OCI-LY7 (cell line): ENCODE data around the gene MID1. TPM values are rescaled to one million over a fixed set of nuclear protein-coding genes. Genes with fewer than 3 reads are reported as not detected.

Source experiments
- BruUV-seq: library from RNA; stranded (reverse); fragments of 400-500 nt; replicated peaks from 2 replicates; lab custom pipeline; 2021; lab: Mats Ljungman, UMichigan
- CTCF ChIA-PET: fragments of 300-600 bp; sonication (Branson Sonifier 250); formaldehyde crosslinking; loops from one replicate; lab custom pipeline; 2022; ENCODE audit warnings: antibody characterized with exemption; ENCODE audit not compliant: unreplicated experiment; lab: Charles Lee
- POLR2A ChIA-PET: fragments of 300-600 bp; sonication (Branson Sonifier 250); formaldehyde crosslinking; loops from one replicate; lab custom pipeline; 2022; ENCODE audit warnings: antibody characterized with exemption; lab: Charles Lee
- DNase-seq: peaks from one replicate; pipeline ENCODE4 v3.0.0-alpha.2; 2015; ENCODE audit warnings: low spot score
- H2AFZ ChIP-seq: fragments of 200-600 bp; sonication (generic), shearing (Covaris generic); 2 replicates; pipeline ENCODE4 v1.6.1; 2014; ENCODE audit warnings: mild to moderate bottlenecking, antibody characterized with exemption, low read length, moderate library complexity
- H3K27ac ChIP-seq: fragments of 200-600 bp; sonication (generic); 2 replicates; pipeline ENCODE4 v1.5.1; 2014; ENCODE audit warnings: mixed run types, low read depth, mild to moderate bottlenecking, moderate library complexity, low read length, inconsistent platforms; ENCODE audit not compliant: poor library complexity, severe bottlenecking
- H3K36me3 ChIP-seq: fragments of 200-600 bp; sonication (generic); 2 replicates; pipeline ENCODE4 v1.6.1; 2014; ENCODE audit warnings: mild to moderate bottlenecking, antibody characterized with exemption, low read length, moderate library complexity, mixed read lengths; ENCODE audit not compliant: insufficient read depth
- H3K4me1 ChIP-seq: fragments of 200-600 bp; sonication (generic); 2 replicates; pipeline ENCODE4 v1.5.1; 2014; ENCODE audit warnings: mild to moderate bottlenecking, low read length; ENCODE audit not compliant: insufficient read depth, poor library complexity, severe bottlenecking
- H3K4me2 ChIP-seq: fragments of 200-600 bp; sonication (generic); 2 replicates; pipeline ENCODE4 v1.6.1; 2014; ENCODE audit warnings: mild to moderate bottlenecking, low read length
- H3K4me3 ChIP-seq: fragments of 200-600 bp; sonication (generic); 2 replicates; pipeline ENCODE4 v1.5.1; 2014; ENCODE audit warnings: mild to moderate bottlenecking, low read depth, low read length; ENCODE audit not compliant: poor library complexity, severe bottlenecking
- H3K79me2 ChIP-seq: fragments of 200-600 bp; sonication (generic); 2 replicates; pipeline ENCODE4 v1.6.1; 2016; ENCODE audit warnings: low read depth, mild to moderate bottlenecking, low read length, moderate library complexity, mixed read lengths; ENCODE audit not compliant: insufficient read depth
- H3K9me2 ChIP-seq: fragments of 200-600 bp; sonication (generic); 2 replicates; pipeline ENCODE4 v1.6.1; 2016; ENCODE audit warnings: mild to moderate bottlenecking, low read length, mixed read lengths; ENCODE audit not compliant: insufficient read depth
- H3K9me3 ChIP-seq: fragments of 200-600 bp; sonication (generic); 2 replicates; pipeline ENCODE4 v1.6.1; 2014; ENCODE audit warnings: mild to moderate bottlenecking, mixed run types, low read length, mixed read lengths
- H4K20me1 ChIP-seq: fragments of 200-600 bp; sonication (generic); 2 replicates; pipeline ENCODE4 v1.6.1; 2014; ENCODE audit warnings: mild to moderate bottlenecking, antibody characterized with exemption, low read length, moderate library complexity, mixed read lengths; ENCODE audit not compliant: insufficient read depth
- EZH2phosphoT487 ChIP-seq: fragments of 200-600 bp; sonication (generic); IDR thresholded peaks from 2 replicates; pipeline ENCODE4 v1.6.1; 2018; ENCODE audit warnings: low read depth, borderline replicate concordance, mild to moderate bottlenecking, mixed run types, antibody characterized with exemption, low read length, moderate library complexity, mixed read lengths
- intact Hi-C: fragments of 100-400 bp; cut with micrococcal nuclease; formaldehyde crosslinking; loops from one replicate; pipeline ENCODE4 v1.10.0; 2022; ENCODE audit not compliant: unreplicated experiment
- total RNA-seq, 2 experiments: library from RNA; depleted of rRNA in 1 of 2; stranded (reverse); fragments of >200 nt in 1 of 2; shearing (Covaris generic) in 1 of 2; gene quantifications; 2 replicates each; pipeline ENCODE4 v1.2.3, GENCODE V29; 2014 to 2022
- TF ChIP-seq, protein P1 (sequence below): fragments of 200-600 bp; sonication (generic); conservative IDR thresholded peaks from 2 replicates; pipeline ENCODE4 v1.5.1; 2014; ENCODE audit warnings: mild to moderate bottlenecking, antibody characterized with exemption, low read length, moderate library complexity, mixed read lengths

Gene MID1
- total RNA-seq, 2 experiments from 2014 or later: 0.76 to 1.0 TPM

DNA sequence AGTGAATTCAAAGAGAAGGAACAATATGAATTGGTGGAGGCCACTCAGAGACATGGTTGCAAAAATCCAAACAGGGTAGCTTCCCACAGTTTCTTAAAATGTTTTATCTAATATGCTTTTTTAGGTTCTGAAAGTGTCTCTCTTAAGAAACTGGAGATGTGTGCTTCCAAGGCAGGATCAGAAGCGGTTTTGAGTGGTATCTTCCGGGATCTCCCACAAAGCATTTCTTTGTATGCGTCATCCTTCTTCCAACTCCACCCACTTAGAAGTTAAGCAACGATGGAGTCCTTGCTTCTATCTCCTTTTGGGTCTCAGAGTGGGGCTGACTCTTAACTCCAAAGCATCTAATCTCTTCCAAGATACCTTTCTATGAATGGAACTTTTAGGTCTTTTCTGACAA lies 196.7 kb downstream of the MID1 start:
- no peak overlapping the region for H3K4me2 ChIP-seq
- no peak overlapping the region for H3K27ac ChIP-seq
- H3K36me3 ChIP-seq: no peaks in the 10 kb centered on the region
- intact Hi-C loops: no loop called here
- H3K9me3 ChIP-seq: no peaks in the 10 kb centered on the region
- POLR2A ChIA-PET: interaction anchor here (0.7 kb wide), 1 partner anchor 85 kb away, joined by 3 read pairs; no protein-coding TSS in a partner anchor
- H3K4me1 ChIP-seq: no peaks in the 10 kb centered on the region
- no TSS peak for BruUV-seq
- H3K4me3 ChIP-seq: no peak overlapping the region
- H4K20me1 ChIP-seq: no peaks in the 10 kb centered on the region
- no peak for DNase-seq
- no peaks in the 10 kb centered on the region for H3K79me2 ChIP-seq
- no peaks in the 10 kb centered on the region for H3K9me2 ChIP-seq
- CTCF ChIA-PET: no interaction called here
- TF ChIP-seq, protein P1, sequence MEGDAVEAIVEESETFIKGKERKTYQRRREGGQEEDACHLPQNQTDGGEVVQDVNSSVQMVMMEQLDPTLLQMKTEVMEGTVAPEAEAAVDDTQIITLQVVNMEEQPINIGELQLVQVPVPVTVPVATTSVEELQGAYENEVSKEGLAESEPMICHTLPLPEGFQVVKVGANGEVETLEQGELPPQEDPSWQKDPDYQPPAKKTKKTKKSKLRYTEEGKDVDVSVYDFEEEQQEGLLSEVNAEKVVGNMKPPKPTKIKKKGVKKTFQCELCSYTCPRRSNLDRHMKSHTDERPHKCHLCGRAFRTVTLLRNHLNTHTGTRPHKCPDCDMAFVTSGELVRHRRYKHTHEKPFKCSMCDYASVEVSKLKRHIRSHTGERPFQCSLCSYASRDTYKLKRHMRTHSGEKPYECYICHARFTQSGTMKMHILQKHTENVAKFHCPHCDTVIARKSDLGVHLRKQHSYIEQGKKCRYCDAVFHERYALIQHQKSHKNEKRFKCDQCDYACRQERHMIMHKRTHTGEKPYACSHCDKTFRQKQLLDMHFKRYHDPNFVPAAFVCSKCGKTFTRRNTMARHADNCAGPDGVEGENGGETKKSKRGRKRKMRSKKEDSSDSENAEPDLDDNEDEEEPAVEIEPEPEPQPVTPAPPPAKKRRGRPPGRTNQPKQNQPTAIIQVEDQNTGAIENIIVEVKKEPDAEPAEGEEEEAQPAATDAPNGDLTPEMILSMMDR: no peak
- no peak for TF ChIP-seq EZH2phosphoT487
- H2AFZ ChIP-seq: no peak overlapping the region

DNA sequence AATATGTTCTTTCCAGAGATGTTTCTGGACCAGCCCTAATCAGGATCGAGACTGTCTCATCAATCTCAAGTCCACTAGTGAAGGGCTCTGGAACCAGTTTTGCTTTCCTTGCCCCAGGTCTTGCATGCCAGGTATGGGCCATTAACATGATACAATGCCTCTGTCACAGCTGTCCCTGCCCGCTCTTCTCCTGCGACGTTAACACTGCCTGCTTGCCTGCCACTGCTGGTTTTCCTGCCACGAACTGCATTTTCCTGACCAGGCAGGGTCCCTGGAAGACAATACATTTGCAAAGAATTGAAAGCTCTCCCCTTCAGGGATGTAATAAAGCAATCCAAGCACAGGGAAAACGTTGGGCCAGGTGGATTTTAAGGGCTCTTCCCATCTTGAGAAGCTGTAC lies 200.3 kb downstream of the MID1 start:
- Histone ChIP-seq H3K4me1 (no peaks in the 10 kb centered on the region), H3K27ac (no peak overlapping the region), H3K4me3 (no peak overlapping the region), H3K36me3 (no peaks in the 10 kb centered on the region), H3K79me2 (no peaks in the 10 kb centered on the region), H3K4me2 (no peak overlapping the region), H2AFZ (no peak overlapping the region), H4K20me1 (no peaks in the 10 kb centered on the region), H3K9me3 (no peaks in the 10 kb centered on the region), H3K9me2 (no peaks in the 10 kb centered on the region)
- ChIA-PET CTCF (no interaction called here), POLR2A (no interaction called here)
- no peak for DNase-seq
- BruUV-seq: no TSS peak
- intact Hi-C loops: no loop called here
- no peak for TF ChIP-seq EZH2phosphoT487
- TF ChIP-seq, protein P1: no peak

DNA sequence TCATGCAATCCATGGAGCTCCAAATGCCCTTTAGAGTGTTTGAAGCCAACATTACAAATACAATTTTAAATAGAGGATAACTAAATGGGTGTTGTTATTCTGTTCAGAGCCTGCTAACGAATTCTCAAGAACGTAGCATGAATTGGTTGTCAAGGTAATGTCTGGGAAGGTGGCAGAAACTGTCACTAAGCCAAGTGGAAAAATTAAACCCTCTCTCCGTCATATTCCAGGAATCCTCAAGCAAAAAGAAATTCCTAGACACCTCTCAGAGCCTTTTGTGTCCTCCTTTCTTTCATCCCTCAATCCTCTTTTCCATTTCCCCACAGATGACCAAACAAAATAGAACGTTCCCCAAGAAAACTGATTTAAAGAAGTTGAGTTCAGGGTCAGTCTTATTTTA lies 204.0 kb downstream of the MID1 start:
- H3K4me1 ChIP-seq: no peaks in the 10 kb centered on the region
- H2AFZ ChIP-seq: no peak overlapping the region
- no peak overlapping the region for H3K4me3 ChIP-seq
- H4K20me1 ChIP-seq: no peaks in the 10 kb centered on the region
- H3K4me2 ChIP-seq: no peak overlapping the region
- CTCF ChIA-PET: no interaction called here
- H3K79me2 ChIP-seq: no peaks in the 10 kb centered on the region
- no peaks in the 10 kb centered on the region for H3K9me2 ChIP-seq
- no peaks in the 10 kb centered on the region for H3K36me3 ChIP-seq
- TF ChIP-seq, protein P1: no peak
- no peak for TF ChIP-seq EZH2phosphoT487
- intact Hi-C loops: no loop called here
- POLR2A ChIA-PET: no interaction called here
- no peaks in the 10 kb centered on the region for H3K9me3 ChIP-seq
- BruUV-seq: no TSS peak
- H3K27ac ChIP-seq: no peak overlapping the region
- no peak for DNase-seq
